Choroid plexus epithelial cell (primary cell): Measurements from ENCODE around the gene SSTR3.

ENCODE experiments used
- DNase-seq: peaks from one replicate; pipeline ENCODE4 v3.0.0-alpha.2; 2010; ENCODE audit warnings: low read depth
- H3K4me3 ChIP-seq: 2 replicates; pipeline ENCODE4 v1.5.1; 2011; ENCODE audit warnings: low read depth, mild to moderate bottlenecking, control low read depth, low read length, moderate library complexity
- TF ChIP-seq, protein P1 (sequence below): conservative IDR thresholded peaks from 2 replicates; pipeline ENCODE4 v1.5.1; 2011; ENCODE audit warnings: low read depth, mild to moderate bottlenecking, control low read depth, inconsistent platforms, low read length, moderate library complexity

The SSTR3 gene

DNA sequence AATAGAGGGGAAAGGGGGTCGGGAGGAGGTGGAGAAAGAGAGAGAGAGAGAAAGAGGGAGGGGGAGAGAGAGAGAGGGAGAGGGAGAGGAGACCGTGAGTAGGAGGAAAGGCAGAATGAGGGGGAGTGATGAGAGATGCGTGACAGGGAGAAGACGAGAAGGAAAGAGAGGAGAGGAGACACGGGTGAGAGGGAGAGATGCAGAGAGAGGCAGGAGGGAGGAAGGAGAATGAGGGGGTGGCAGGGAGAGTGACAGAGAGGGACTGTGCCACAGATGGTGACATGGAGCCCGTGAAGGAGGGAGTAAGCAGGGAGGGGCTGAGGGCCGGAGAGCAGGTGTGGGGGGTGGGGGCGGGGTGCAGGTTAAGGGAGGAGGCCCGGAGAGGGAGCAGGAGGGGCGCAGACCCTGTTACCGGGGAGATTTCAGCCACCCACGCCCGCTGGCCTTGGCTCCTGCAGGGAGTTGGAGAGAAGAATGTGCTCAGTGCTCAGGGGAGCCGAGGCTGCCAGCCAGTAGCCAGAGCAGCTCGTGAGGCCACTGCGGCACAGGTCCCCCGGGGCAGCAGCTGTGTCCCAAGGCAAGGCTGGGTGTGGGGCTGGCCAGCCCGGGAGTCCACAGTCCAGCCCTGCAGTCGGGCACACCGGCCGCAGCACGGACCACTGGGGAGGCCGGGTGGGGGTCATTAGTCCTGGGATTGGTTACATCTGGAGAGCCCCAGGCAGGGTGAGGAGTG, at the start of gene SSTR3:
Gene SSTR3 (minus strand): TSS at position 304 of the 733 bp plus-strand sequence. CDS start 4,674 bp downstream, outside the sequence.
- no peak within 1 kb of the TSS for H3K4me3 ChIP-seq
- TF ChIP-seq, protein P1, sequence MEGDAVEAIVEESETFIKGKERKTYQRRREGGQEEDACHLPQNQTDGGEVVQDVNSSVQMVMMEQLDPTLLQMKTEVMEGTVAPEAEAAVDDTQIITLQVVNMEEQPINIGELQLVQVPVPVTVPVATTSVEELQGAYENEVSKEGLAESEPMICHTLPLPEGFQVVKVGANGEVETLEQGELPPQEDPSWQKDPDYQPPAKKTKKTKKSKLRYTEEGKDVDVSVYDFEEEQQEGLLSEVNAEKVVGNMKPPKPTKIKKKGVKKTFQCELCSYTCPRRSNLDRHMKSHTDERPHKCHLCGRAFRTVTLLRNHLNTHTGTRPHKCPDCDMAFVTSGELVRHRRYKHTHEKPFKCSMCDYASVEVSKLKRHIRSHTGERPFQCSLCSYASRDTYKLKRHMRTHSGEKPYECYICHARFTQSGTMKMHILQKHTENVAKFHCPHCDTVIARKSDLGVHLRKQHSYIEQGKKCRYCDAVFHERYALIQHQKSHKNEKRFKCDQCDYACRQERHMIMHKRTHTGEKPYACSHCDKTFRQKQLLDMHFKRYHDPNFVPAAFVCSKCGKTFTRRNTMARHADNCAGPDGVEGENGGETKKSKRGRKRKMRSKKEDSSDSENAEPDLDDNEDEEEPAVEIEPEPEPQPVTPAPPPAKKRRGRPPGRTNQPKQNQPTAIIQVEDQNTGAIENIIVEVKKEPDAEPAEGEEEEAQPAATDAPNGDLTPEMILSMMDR, result no peak
- DNase-seq, result peak; percentile 40

DNA sequence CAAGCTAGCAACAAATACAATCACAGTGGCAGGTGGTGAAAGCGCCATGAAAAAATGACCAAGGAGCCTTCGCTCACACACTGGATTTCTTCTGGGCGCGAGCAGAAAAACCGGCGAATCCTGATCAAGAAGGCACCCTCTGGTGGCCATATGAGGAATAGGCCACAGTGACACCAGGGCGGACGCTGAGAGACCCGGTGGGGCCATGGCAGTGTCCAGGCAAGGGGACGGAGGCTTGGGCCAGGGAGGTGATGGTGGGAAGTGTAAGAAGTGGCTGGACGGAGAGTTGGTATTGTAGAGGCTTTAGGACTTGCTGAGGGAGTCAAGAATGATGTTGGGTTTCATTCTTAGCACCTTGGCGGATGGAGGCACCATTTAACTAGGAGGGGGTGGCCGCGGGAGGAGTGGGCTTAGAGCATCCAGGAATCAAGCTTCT, 48.6 kb upstream of the SSTR3 start:
- no peak overlapping the region for H3K4me3 ChIP-seq
- TF ChIP-seq, protein P1, result peak; percentile 92
- peak; percentile 73 for DNase-seq

GRCh38 chr22:37260155-37260795, 48.0 kb upstream of the SSTR3 start:
- no peak overlapping the region for H3K4me3 ChIP-seq
- no peak for DNase-seq
- TF ChIP-seq, protein P1, result no peak

GRCh38 chr22:37259540-37260029, 47.3 kb upstream of the SSTR3 start:
- peak overlapping the region; percentile 34 for H3K4me3 ChIP-seq
- DNase-seq, result peak; percentile 80
- TF ChIP-seq, protein P1, result peak; percentile 82

- TF ChIP-seq, protein P1, result no peak
- no peak overlapping the region for H3K4me3 ChIP-seq
- no peak for DNase-seq
Observed at GRCh38 chr22:37258753-37259401, 46.6 kb upstream of the SSTR3 start.

GRCh38 chr22:37258005-37258752, 45.9 kb upstream of the SSTR3 start:
- no peak for DNase-seq
- no peak overlapping the region for H3K4me3 ChIP-seq
- TF ChIP-seq, protein P1, result no peak
